Endothelial cell of umbilical vein (primary cell): Measurements from ENCODE around the gene ST6GALNAC4. TPM values are rescaled to one million over a fixed set of nuclear protein-coding genes. Genes with fewer than 3 reads are reported as not detected.

Experiments used
- BruUV-seq: library from RNA; stranded (reverse); fragments of 400-500 nt; replicated peaks from 2 replicates; lab custom pipeline; 2021; lab: Mats Ljungman, UMichigan
- CTCF ChIA-PET: fragments of 300-600, 350-600 bp; sonication (Branson Sonifier 250); formaldehyde crosslinking; loops from one replicate; lab custom pipeline; 2021; ENCODE audit warnings: antibody characterized with exemption, inconsistent platforms; lab: Charles Lee
- POLR2A ChIA-PET: fragments of 300-600, 350-600 bp; sonication (Branson Sonifier 250); formaldehyde crosslinking; loops from one replicate; lab custom pipeline; 2021; ENCODE audit warnings: antibody characterized with exemption, inconsistent platforms; lab: Charles Lee
- DNase-seq: peaks from one replicate; pipeline ENCODE4 v3.0.0-alpha.2; 2011; ENCODE audit warnings: low read depth, low spot score
- FAIRE-seq: peaks from 2 replicates; lab custom pipeline; 2011; peaks lifted over from hg19 to GRCh38; lab: Jason Lieb, UNC
- H2AFZ ChIP-seq: 2 replicates; pipeline ENCODE4 v1.6.0; 2012; ENCODE audit warnings: low read depth, low read length, control low read depth, inconsistent platforms
- H3K27ac ChIP-seq: 2 replicates; pipeline ENCODE4 v1.5.1; 2011; ENCODE audit warnings: low read depth, mild to moderate bottlenecking, control low read depth, low read length, moderate library complexity; ENCODE audit not compliant: insufficient read depth
- H3K27me3 ChIP-seq, 2 experiments: 2 replicates each; pipeline versions ENCODE4 v1.6.0 to v1.6.1; 2011; ENCODE audit warnings: low read length in 2 of 2, mixed read lengths in 1 of 2; ENCODE audit not compliant: control insufficient read depth in 2 of 2, insufficient read depth in 2 of 2
- H3K36me3 ChIP-seq, 2 experiments: 2 replicates in 1 of 2; 3 replicates in 1 of 2; pipeline ENCODE4 v1.5.1; 2011; ENCODE audit warnings: low read length in 2 of 2, mild to moderate bottlenecking in 1 of 2, moderate library complexity in 1 of 2; ENCODE audit not compliant: control insufficient read depth in 2 of 2, insufficient read depth in 2 of 2; ENCODE audit errors: extremely low read depth in 1 of 2
- H3K4me1 ChIP-seq: 3 replicates; pipeline ENCODE4 v1.5.1; 2011; ENCODE audit warnings: mild to moderate bottlenecking, low read length; ENCODE audit not compliant: control insufficient read depth, insufficient read depth; ENCODE audit errors: extremely low read depth
- H3K4me2 ChIP-seq: 2 replicates; pipeline ENCODE4 v1.6.1; 2011; ENCODE audit warnings: low read length, control low read depth, mixed read lengths; ENCODE audit not compliant: insufficient read depth
- H3K4me3 ChIP-seq, 3 experiments: fragments of 200-600 bp in 1 of 3; sonication (generic), shearing (Covaris generic) in 1 of 3; replicated peaks in 1 of 3; 2 replicates each; pipeline ENCODE4 v1.5.1; 2011 to 2016; ENCODE audit warnings: control low read depth in 3 of 3, low read length in 3 of 3, mild to moderate bottlenecking in 2 of 3, inconsistent platforms in 1 of 3, low read depth in 1 of 3, moderate library complexity in 1 of 3; ENCODE audit not compliant: insufficient read depth in 1 of 3
- H3K79me2 ChIP-seq: 2 replicates; pipeline ENCODE4 v1.6.0; 2012; ENCODE audit warnings: low read length, inconsistent platforms; ENCODE audit not compliant: control insufficient read depth, insufficient read depth
- H3K9ac ChIP-seq: replicated peaks from 2 replicates; pipeline ENCODE3; 2011; ENCODE audit warnings: low read length, control low read depth; ENCODE audit not compliant: insufficient read depth; ENCODE audit errors: extremely low read depth
- H3K9me1 ChIP-seq: replicated peaks from 3 replicates; pipeline ENCODE4 v1.6.0; 2011; ENCODE audit warnings: mild to moderate bottlenecking, low read length; ENCODE audit not compliant: control insufficient read depth, insufficient read depth; ENCODE audit errors: extremely low read depth
- H3K9me3 ChIP-seq: replicated peaks from 2 replicates; pipeline ENCODE4 v1.5.1; 2012; ENCODE audit warnings: low read length, inconsistent platforms; ENCODE audit not compliant: control insufficient read depth, insufficient read depth
- H4K20me1 ChIP-seq: replicated peaks from 2 replicates; pipeline ENCODE3; 2011; ENCODE audit warnings: mild to moderate bottlenecking, low read length; ENCODE audit not compliant: control insufficient read depth, insufficient read depth; ENCODE audit errors: extremely low read depth
- CTCF ChIP-seq, 2 donors: IDR thresholded peaks; 1 replicate in 1 of 2; 2 replicates in 1 of 2; pipeline ENCODE4 v1.5.1; 2011; ENCODE audit warnings: low read length in 2 of 2, mild to moderate bottlenecking in 2 of 2, moderate library complexity in 2 of 2, control low read depth in 1 of 2, inconsistent platforms in 1 of 2, low read depth in 1 of 2; ENCODE audit not compliant: insufficient read depth in 1 of 2; ENCODE audit errors: extremely low read depth in 1 of 2
- EZH2 ChIP-seq: IDR thresholded peaks from 2 replicates; pipeline ENCODE4 v1.6.1; 2012; ENCODE audit warnings: borderline replicate concordance, low read depth, mild to moderate bottlenecking, moderate library complexity, low read length, inconsistent platforms; ENCODE audit not compliant: severe bottlenecking
- FOS ChIP-seq: IDR thresholded peaks from 2 replicates; pipeline ENCODE4 v1.6.1; 2011; ENCODE audit warnings: mild to moderate bottlenecking, low read length, moderate library complexity, borderline replicate concordance; ENCODE audit not compliant: insufficient read depth
- GATA2 ChIP-seq: IDR thresholded peaks from 2 replicates; pipeline ENCODE4 v1.7.0; 2011; ENCODE audit warnings: low read depth, mild to moderate bottlenecking, moderate library complexity, mixed read lengths, low read length; ENCODE audit not compliant: insufficient read length, insufficient read depth
- JUN ChIP-seq: IDR thresholded peaks from 2 replicates; pipeline ENCODE4 v1.6.1; 2011; ENCODE audit warnings: borderline replicate concordance, low read depth; ENCODE audit not compliant: insufficient read length, insufficient read depth
- MAX ChIP-seq: IDR thresholded peaks from 2 replicates; pipeline ENCODE4 v1.6.1; 2011; ENCODE audit not compliant: insufficient read depth, insufficient read length
- MYC ChIP-seq: IDR thresholded peaks from one replicate; pipeline ENCODE4 v1.6.1; 2011; ENCODE audit warnings: mild to moderate bottlenecking, low read depth, low read length
- POLR2A ChIP-seq: IDR thresholded peaks from 2 replicates; pipeline ENCODE4 v1.6.1; 2012; ENCODE audit warnings: low read depth, mild to moderate bottlenecking, control low read depth, low read length
- POLR2AphosphoS5 ChIP-seq: IDR thresholded peaks from 2 replicates; pipeline ENCODE4 v1.6.1; 2012; ENCODE audit warnings: low read depth, mild to moderate bottlenecking, control low read depth, low read length, moderate library complexity; ENCODE audit not compliant: insufficient read depth
- dilution Hi-C: fragments of 300-500 bp; cut with MboI; formaldehyde crosslinking; loops from one replicate; pipeline ENCODE4 v1.15.0; 2019; ENCODE audit warnings: low sequenced_read_pairs; ENCODE audit not compliant: extremely low pct_ligation_motif_present
- intact Hi-C: fragments of 100-400 bp; cut with micrococcal nuclease; formaldehyde crosslinking; loops from one replicate; pipeline ENCODE4 v1.10.0; 2022
- polyA plus RNA-seq, 4 experiments: library from polyadenylated mRNA; depleted of rRNA in 3 of 4; stranded (reverse) in 3 of 4; unstranded in 1 of 4; fragments of >200 nt; gene quantifications; 2 replicates each; pipeline versions ENCODE4 v1.2.1 to v1.2.3, GENCODE V29; 2011 to 2012; ENCODE audit warnings: missing spikeins in 1 of 4
- total RNA-seq: library from RNA; stranded (reverse); gene quantifications from 2 replicates; pipeline ENCODE4 v1.2.3, GENCODE V29; 2021

The ST6GALNAC4 gene
- total and polyA plus RNA-seq, 2 donors (not counting 3 experiments of a cell fraction or from before 2014, with no cell fraction given): 45.9 to 85.3 TPM

GRCh38 chr9:127912882-127913281 lies 4.0 kb downstream of the ST6GALNAC4 start:
- intact Hi-C loops (loop anchor here (10.0 kb wide), 1 partner anchor 388 kb away; no protein-coding TSS in a partner anchor), dilution Hi-C loops (no loop called here)
- no peak overlapping the region for H3K4me2 ChIP-seq
- no peaks in the 10 kb centered on the region for H3K9me1 ChIP-seq
- no peak for FAIRE-seq
- peaks cover 12% of the 10 kb centered on the region for H3K79me2 ChIP-seq
- POLR2A ChIA-PET: no interaction called here
- DNase-seq: no peak
- no TSS peak for BruUV-seq
- TF ChIP-seq GATA2: no peak
- TF ChIP-seq MYC: no peak
- no peak for TF ChIP-seq MAX
- TF ChIP-seq FOS: no peak
- TF ChIP-seq CTCF (IDR thresholded peaks at IDR 0.05; ENCODE audit: extremely low read depth in 1 of 2, insufficient read depth in 1 of 2, low read depth in 1 of 2, low read length in 2 of 2): no peak
- no peak for TF ChIP-seq EZH2
- TF ChIP-seq JUN: no peak
- no peak for TF ChIP-seq POLR2AphosphoS5
- TF ChIP-seq POLR2A: no peak
- H3K36me3 ChIP-seq: peaks cover 0 to 24% of the 10 kb centered on the region in 2 experiments
- H3K27me3 ChIP-seq: no peaks in the 10 kb centered on the region
- no peak overlapping the region for H3K27ac ChIP-seq
- peaks cover 23% of the 10 kb centered on the region for H3K4me1 ChIP-seq
- no peak overlapping the region for H3K4me3 ChIP-seq
- H3K9me3 ChIP-seq: no peaks in the 10 kb centered on the region
- no peaks in the 10 kb centered on the region for H4K20me1 ChIP-seq
- H2AFZ ChIP-seq: no peak overlapping the region
- H3K9ac ChIP-seq: no peak overlapping the region
- CTCF ChIA-PET: interaction anchor here (0.6 to 1.2 kb wide), 4 partner anchors 13 to 178 kb away, joined by 3 read pairs; partner anchors contain the start of gene TOR2A
